ENCODE measurements around the gene EGFR.

The EGFR gene

DNA sequence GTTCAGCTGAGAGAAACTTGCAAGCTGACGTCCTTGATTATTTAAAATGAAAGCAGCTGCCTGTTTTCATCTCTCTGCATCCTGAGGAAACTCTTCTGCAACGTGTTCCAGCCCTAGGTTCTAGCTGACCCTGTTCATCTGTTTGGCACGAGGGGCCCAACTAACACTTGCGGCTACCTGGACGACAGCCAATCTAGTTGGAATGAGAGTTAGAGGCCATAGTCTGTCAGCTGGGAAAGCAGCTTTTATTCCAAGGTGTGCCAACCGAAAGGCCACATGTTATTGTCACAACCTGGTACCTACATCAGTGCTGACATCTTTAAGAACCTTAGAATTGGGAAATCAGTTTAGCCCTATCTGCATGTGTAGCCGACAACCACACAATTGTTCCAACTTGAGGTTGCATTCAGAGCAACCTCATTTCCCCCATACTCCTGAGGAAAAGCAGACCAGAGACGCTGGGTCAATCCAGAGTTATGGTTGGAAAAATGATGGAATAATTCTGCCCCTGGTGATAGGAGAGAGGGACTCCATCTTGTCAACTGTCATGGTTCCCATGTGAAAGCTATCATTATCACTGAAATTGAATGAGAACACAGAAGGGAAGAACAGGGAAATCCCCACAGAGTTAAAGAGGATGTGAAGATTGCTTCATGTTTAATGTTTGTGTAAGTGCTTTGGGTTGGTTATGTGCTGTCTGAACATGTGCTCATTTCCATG, 121.6 kb downstream of the EGFR start:
- Mint-ChIP-seq H3K9me3 (peaks cover 9% of the 10 kb centered on the region), H3K4me3 (no peak overlapping the region), H3K36me3 (ENCODE audit: low read depth) (no peaks in the 10 kb centered on the region), H3K27ac (no peak overlapping the region), H3K27me3 (no peaks in the 10 kb centered on the region), H3K4me1 (ENCODE audit: low read depth) (no peaks in the 10 kb centered on the region)
- intact Hi-C loops (cut with micrococcal nuclease), result no loop called here

DNA sequence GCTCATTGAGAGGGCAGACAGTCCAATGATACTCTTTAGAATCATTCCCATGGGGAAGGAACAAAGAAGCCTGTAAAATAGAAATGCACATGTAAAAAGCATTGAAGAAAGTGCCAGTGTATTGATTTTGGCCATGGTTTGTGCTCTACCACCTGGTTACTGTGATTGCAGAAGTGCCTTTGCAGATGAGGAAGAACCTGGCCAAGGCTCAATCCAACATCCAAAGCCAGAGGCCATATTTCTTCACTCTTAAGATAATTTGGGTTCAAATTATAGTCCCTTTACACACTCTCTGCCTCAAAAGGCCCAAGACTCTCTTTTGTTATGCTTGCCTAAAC, 122.1 kb downstream of the EGFR start:
- no peaks in the 10 kb centered on the region for H3K36me3 Mint-ChIP-seq (ENCODE audit: low read depth)
- no peak overlapping the region for H3K4me3 Mint-ChIP-seq
- peaks cover 9% of the 10 kb centered on the region for H3K9me3 Mint-ChIP-seq
- no peaks in the 10 kb centered on the region for H3K27me3 Mint-ChIP-seq
- no peak overlapping the region for H3K27ac Mint-ChIP-seq
- intact Hi-C loops (cut with micrococcal nuclease), result no loop called here
- no peaks in the 10 kb centered on the region for H3K4me1 Mint-ChIP-seq (ENCODE audit: low read depth)

DNA sequence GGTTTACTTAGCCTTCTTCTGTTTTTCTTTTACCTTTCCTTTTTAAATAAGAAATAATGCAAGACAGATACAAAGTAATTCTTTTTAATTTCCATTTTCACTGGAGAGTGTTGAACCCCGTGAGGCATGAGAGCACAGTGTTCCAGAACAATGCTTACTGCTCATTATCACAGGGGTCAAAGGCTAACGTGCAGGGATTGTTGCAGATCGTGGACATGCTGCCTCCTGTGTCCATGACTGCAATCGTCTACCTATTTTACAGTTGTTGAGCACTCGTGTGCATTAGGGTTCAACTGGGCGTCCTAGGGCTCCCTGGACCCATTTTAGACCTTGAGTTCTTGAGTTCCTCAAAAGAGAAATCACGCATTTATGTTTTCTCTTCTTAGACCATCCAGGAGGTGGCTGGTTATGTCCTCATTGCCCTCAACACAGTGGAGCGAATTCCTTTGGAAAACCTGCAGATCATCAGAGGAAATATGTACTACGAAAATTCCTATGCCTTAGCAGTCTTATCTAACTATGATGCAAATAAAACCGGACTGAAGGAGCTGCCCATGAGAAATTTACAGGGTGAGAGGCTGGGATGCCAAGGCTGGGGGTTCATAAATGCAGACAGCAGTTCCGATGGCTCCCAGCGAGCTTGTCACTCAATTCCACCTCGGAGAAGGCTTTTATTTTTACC, 124.2 kb downstream of the EGFR start:
- Mint-ChIP-seq H3K27me3 (no peaks in the 10 kb centered on the region), H3K4me1 (ENCODE audit: low read depth) (no peaks in the 10 kb centered on the region), H3K36me3 (ENCODE audit: low read depth) (no peaks in the 10 kb centered on the region), H3K4me3 (no peak overlapping the region), H3K9me3 (peaks cover 9% of the 10 kb centered on the region), H3K27ac (no peak overlapping the region)
- intact Hi-C loops (cut with micrococcal nuclease), result no loop called here

DNA sequence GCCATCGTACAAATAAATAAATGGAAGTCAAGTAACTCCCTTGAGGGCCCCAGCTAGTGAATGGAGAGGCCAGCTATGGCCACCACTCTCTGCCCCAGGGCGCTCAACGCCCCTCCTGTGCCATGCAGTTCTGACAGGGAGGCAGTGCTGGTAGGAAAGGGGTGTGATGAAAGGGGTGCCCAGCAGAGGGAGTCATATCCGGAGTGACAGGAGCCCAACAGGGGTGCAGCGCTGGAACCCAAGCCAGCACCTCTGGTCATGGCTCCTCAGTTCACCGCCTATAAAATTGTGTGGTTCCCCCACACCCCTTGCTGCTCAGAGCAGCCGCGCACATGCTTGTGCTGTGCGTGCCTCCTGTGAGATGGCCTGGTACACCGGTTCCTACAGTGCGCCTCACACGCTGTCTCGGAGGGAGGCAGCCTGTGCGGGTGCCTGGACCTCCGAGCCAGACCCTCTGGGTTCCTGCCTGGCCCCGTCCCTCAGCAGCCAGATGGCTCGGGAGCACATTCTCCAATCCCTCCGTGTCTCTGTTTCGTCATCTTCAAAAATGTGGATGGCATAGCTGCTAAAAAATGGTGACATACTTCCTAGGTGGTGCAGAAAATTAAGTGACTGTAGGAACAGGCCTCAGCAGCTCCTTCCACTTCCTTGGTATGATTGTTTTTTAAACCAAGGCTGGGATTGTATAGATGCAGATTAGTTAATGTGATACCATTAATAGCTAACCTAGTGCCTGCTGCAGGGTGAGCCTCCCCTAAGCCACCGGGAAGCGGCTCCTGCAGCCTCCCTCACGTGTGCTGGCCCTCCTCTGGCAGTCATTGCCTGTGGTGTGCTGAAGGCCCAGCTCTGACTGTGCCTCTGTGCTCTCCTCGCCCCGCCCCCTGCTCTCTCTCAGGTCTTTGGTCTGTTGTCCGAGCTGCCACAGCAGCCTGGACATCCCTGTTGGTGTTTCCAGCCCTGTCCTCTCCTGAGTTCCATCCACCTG, 125.8 kb downstream of the EGFR start:
- H3K4me1 Mint-ChIP-seq (ENCODE audit: low read depth), result no peaks in the 10 kb centered on the region
- H3K4me3 Mint-ChIP-seq, result no peak overlapping the region
- H3K27me3 Mint-ChIP-seq, result no peaks in the 10 kb centered on the region
- intact Hi-C loops (cut with micrococcal nuclease), result no loop called here
- no peak overlapping the region for H3K27ac Mint-ChIP-seq
- no peaks in the 10 kb centered on the region for H3K36me3 Mint-ChIP-seq (ENCODE audit: low read depth)
- no peaks in the 10 kb centered on the region for H3K9me3 Mint-ChIP-seq

DNA sequence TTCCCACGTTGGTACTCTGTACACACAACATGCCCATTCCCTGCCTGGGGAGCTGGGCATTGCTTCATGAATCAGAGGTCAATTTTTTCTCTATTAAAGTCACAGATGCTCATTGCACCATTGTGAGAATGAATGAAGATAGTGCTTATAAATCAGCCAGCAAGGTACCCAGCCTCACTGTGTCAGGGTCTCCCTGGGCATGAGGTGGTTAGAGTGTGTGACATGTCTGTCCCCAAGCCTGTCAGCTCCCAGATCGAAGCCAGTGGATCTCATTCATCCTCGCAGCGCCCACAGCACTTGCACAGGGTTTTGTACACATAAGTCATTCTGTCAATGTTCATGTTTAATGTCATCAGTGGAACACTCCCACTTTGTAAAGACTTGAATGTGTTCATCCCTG, 126.8 kb downstream of the EGFR start:
- no peaks in the 10 kb centered on the region for H3K36me3 Mint-ChIP-seq (ENCODE audit: low read depth)
- no peak overlapping the region for H3K4me3 Mint-ChIP-seq
- H3K27me3 Mint-ChIP-seq, result no peaks in the 10 kb centered on the region
- H3K9me3 Mint-ChIP-seq, result no peaks in the 10 kb centered on the region
- H3K4me1 Mint-ChIP-seq (ENCODE audit: low read depth), result no peaks in the 10 kb centered on the region
- no peak overlapping the region for H3K27ac Mint-ChIP-seq
- intact Hi-C loops (cut with micrococcal nuclease), result no loop called here

DNA sequence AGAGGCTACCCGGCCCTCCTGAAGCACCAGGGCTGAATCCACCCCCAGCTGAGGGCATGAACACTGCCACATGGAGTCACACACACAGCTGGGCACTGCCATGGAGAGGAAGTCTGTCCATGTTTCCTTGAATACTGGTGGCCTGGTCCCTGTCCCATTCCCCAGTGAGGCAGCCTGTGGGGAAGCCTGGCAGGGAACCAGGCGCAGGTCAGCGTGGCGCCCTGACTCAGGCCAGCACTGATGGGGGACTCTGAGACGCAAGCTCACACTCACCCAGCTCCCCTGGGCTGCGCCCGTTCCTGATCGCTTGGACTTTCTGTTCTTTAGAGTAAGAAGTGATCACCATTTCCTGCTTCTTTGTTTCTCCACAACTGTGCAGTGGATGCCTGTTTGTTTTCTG, 128.3 kb downstream of the EGFR start:
- Mint-ChIP-seq H3K9me3 (no peaks in the 10 kb centered on the region), H3K4me3 (no peak overlapping the region), H3K36me3 (ENCODE audit: low read depth) (no peaks in the 10 kb centered on the region), H3K27ac (no peak overlapping the region), H3K27me3 (no peaks in the 10 kb centered on the region), H3K4me1 (ENCODE audit: low read depth) (no peaks in the 10 kb centered on the region)
- intact Hi-C loops (cut with micrococcal nuclease), result no loop called here

DNA sequence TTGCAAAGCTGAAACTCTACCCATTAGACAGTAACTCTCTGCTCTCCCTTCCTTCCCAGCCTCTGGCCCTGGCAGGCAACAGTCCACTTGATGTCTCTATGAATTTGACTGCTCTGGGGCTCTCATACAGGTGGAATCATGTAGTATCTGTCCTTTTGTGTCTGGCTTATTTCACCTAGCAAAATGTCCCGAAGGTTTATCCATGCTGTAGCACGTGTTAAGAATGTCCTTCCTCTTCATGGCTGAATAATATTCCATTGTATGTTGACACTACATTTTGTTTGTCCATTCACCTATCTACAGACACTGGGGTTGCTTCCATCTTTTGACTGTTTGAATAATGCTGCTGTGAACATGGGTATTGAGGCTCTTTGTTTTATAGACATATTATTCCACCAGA, 128.9 kb downstream of the EGFR start:
- Mint-ChIP-seq H3K36me3 (ENCODE audit: low read depth) (no peaks in the 10 kb centered on the region), H3K4me1 (ENCODE audit: low read depth) (no peaks in the 10 kb centered on the region), H3K9me3 (no peaks in the 10 kb centered on the region), H3K27me3 (no peaks in the 10 kb centered on the region), H3K27ac (no peak overlapping the region), H3K4me3 (no peak overlapping the region)
- intact Hi-C loops (cut with micrococcal nuclease), result no loop called here

DNA sequence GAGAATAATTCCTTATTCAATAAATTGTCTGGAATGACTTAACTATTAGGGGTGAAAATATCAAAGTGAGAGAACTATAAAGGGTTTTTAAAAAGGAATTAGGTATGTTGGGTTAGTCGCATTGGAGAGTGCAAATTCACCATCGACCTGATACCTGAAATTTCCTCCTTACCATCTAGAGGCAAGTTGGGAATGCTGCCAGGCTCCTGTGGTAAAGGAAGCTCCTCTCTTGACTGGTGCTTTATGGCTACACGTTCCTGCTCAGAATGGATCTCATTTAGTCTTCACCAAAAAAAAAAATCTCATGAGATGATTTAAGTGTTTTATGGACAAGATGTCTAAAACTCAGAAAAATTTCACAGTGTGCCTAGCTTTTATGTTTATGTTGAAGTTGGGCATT, 129.8 kb downstream of the EGFR start:
- intact Hi-C loops (cut with micrococcal nuclease), result no loop called here
- H3K36me3 Mint-ChIP-seq (ENCODE audit: low read depth), result no peaks in the 10 kb centered on the region
- H3K27ac Mint-ChIP-seq, result no peak overlapping the region
- H3K4me1 Mint-ChIP-seq (ENCODE audit: low read depth), result no peaks in the 10 kb centered on the region
- no peaks in the 10 kb centered on the region for H3K27me3 Mint-ChIP-seq
- H3K4me3 Mint-ChIP-seq, result no peak overlapping the region
- H3K9me3 Mint-ChIP-seq, result no peaks in the 10 kb centered on the region

DNA sequence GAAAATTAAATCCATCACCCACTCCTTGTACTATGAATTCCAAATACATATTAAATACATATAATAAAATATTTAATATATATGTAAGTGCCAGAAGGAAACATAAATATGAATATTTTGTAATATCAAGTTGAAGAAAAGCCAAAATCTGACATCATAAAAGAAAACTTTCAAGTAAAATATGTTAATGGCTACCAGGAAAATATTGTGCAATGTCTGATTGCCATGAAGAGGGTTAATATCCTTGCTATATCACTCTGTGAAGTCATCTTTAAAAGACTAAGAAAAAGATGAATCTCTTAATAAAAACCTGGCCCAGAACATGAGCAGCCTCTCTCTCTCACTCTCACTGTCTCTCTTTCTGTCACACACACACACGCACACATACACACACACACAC, 130.2 kb downstream of the EGFR start:
- no peaks in the 10 kb centered on the region for H3K36me3 Mint-ChIP-seq (ENCODE audit: low read depth)
- H3K4me1 Mint-ChIP-seq (ENCODE audit: low read depth), result no peaks in the 10 kb centered on the region
- H3K4me3 Mint-ChIP-seq, result no peak overlapping the region
- H3K9me3 Mint-ChIP-seq, result no peaks in the 10 kb centered on the region
- no peak overlapping the region for H3K27ac Mint-ChIP-seq
- intact Hi-C loops (cut with micrococcal nuclease), result no loop called here
- H3K27me3 Mint-ChIP-seq, result no peaks in the 10 kb centered on the region

DNA sequence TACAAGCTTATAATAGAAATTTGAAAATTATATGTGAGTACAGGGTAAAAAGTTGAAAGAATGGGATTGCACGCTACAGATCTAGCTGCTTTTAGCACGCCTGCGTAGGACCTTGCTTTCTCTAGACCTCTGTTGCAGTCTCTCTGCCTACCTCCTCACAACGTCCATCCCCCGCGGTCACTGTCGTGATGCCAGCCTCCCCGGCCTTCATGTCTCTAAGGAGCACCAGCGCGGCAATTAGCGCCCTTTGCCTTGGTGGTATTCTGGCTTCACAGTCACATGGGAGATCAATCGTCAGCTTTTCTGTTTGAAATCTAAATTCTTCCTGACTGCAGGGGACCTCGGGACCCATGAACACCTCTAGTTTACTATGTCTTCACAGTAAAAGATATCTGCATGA, 131.3 kb downstream of the EGFR start:
- Mint-ChIP-seq H3K27ac (no peak overlapping the region), H3K4me1 (ENCODE audit: low read depth) (no peaks in the 10 kb centered on the region), H3K9me3 (no peaks in the 10 kb centered on the region), H3K4me3 (no peak overlapping the region), H3K36me3 (ENCODE audit: low read depth) (no peaks in the 10 kb centered on the region), H3K27me3 (no peaks in the 10 kb centered on the region)
- intact Hi-C loops (cut with micrococcal nuclease), result no loop called here

DNA sequence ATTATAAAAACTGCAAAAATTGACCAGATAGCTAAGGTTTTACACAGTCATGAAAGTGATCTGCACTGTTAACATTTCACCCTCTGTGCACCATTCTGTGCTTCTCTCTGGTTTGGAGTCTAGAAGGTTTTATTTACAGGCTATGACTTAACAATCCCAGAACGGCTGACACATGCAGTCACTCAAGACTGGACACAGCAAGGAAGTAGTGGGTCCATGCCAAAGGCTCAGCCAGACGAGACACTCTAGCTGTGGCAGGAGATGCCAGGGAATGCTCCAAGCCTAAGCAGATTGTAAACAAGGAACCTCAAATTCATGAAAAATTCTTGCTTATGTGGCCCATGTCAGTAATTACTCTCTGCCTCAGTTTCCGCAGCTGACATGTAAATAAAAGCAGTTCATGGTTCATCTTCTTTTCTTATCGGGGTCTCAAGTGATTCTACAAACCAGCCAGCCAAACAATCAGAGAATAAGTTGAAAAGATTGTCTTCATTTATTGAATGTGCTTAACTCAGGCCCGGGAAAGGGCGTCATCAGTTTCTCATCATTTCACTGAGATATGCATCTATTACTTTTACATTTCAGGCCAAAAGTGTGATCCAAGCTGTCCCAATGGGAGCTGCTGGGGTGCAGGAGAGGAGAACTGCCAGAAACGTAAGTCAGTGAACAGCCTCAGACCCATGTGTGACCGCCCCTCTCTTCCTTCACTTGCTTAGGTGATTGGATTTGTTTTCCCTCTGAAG, 132.1 kb downstream of the EGFR start:
- intact Hi-C loops (cut with micrococcal nuclease), result no loop called here
- Mint-ChIP-seq H3K9me3 (no peaks in the 10 kb centered on the region), H3K27me3 (no peaks in the 10 kb centered on the region), H3K36me3 (ENCODE audit: low read depth) (no peaks in the 10 kb centered on the region), H3K27ac (no peak overlapping the region), H3K4me3 (no peak overlapping the region), H3K4me1 (ENCODE audit: low read depth) (no peaks in the 10 kb centered on the region)

DNA sequence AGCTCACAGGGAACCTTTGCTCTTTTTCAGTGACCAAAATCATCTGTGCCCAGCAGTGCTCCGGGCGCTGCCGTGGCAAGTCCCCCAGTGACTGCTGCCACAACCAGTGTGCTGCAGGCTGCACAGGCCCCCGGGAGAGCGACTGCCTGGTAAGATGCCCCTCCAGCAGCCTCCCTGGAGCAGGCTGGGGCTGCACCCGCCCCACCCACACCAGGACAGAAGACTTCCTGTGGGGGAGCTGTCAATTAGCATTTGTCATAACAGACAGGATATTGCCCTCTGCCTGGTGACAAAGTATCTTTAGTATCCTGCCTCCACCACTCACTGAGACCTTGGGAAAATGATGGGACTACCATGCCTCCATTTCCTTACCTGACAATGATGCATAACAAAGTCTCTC, 133.7 kb downstream of the EGFR start:
- Mint-ChIP-seq H3K4me3 (no peak overlapping the region), H3K36me3 (ENCODE audit: low read depth) (no peaks in the 10 kb centered on the region), H3K4me1 (ENCODE audit: low read depth) (no peaks in the 10 kb centered on the region), H3K27me3 (peaks cover 2% of the 10 kb centered on the region), H3K27ac (no peak overlapping the region), H3K9me3 (no peaks in the 10 kb centered on the region)
- intact Hi-C loops (cut with micrococcal nuclease), result no loop called here

DNA sequence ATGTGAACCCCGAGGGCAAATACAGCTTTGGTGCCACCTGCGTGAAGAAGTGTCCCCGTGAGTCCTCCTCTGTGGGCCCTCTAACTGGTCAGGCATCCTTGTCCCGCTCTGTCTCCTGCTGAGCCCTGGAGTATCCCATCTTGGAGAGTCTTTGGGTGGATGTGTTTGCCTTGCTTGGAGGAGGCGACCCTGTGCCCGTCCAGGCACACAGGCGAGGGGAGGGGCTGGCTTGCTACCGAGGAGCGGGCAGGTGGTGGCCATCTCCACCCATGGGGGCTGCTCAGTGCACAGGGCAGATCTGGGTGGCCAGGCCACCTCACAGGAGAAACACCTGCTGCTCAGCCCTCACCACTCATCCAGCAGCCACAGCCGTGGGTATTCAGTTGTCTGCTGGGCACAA, 135.3 kb downstream of the EGFR start:
- Mint-ChIP-seq H3K27me3 (peaks cover 2% of the 10 kb centered on the region), H3K27ac (no peak overlapping the region), H3K36me3 (ENCODE audit: low read depth) (no peaks in the 10 kb centered on the region), H3K4me3 (no peak overlapping the region), H3K9me3 (no peaks in the 10 kb centered on the region), H3K4me1 (ENCODE audit: low read depth) (no peaks in the 10 kb centered on the region)
- intact Hi-C loops (cut with micrococcal nuclease), result no loop called here

All from dendritic cell treated with granulocyte-macrophage colony-stimulating factor and Interleukin-4, amounts not matched to agents 40 ng/mL and 50 ng/mL, for 4 days (primary cell).